GM18526 (cell line): ENCODE measurements around the gene OR56A4.

ENCODE experiments used
- POLR2A ChIP-seq: IDR thresholded peaks from 3 replicates; pipeline ENCODE4 v1.6.1; 2011; ENCODE audit not compliant: insufficient read length; ENCODE audit errors: extremely low read depth

Gene OR56A4

DNA sequence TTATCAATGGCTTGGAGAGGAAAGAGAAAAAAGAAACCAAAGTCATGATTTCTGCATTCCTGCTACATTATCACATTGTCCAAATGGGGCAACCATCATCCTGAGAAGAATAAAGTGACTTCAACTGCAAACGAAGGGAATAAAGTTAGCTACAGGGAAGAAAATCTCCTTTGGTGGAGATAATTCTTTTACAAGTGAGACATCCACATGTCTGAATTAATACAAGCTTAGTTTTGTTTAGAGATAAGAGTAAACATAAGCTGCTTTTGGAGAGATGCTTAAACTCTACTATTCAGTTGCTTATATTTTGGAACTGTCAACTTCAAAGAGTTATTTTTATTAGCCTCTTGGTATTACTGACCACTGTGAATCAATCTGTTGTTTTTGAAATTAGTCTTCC, 19.9 kb downstream of the OR56A4 start, which contains the start of gene OR52L1:
OR52L1 (minus strand) TSS at position 101 of the 400 bp plus-strand sequence; CDS start at position 46, 55 bp downstream.
- TF ChIP-seq POLR2A = no peak

DNA sequence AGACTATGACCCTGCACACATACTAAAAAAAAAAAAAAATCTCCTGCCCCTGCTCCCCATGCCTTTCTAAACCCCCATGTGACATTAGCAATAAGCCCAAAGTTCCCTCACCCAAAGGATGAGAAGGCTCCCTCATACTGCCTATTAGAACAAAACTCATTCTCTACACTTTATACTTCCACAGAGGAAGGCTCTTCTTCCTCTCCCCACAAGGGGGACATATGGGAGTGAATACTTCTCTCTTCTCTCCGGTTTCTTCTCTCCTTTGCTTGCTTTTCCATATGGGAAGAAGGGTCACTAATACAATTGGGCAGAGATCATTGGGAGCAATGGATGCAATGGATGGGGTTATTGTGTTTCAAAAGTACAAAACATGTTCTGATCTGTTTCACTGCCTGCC, 23.3 kb downstream of the OR56A4 start:
- TF ChIP-seq POLR2A = no peak

DNA sequence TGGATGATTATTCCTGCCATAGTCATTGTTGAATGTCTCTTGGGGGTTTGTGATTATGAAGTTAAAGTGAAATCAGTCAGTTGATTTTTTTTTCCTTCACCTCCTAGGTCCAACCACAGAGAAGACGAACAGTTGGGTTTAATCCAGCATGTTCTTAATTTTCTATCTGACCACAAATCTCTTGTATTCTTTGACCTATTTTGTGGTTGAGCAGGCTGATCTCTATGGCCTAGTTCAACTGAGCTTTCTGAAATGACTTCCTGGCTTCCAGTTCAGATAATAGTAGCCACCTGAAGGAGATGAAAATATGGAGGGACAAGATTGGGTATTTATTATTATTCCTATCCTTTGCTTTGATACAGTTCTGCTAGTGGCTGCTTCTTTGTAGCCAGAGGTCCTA, 33.2 kb downstream of the OR56A4 start:
- no peak for TF ChIP-seq POLR2A

DNA sequence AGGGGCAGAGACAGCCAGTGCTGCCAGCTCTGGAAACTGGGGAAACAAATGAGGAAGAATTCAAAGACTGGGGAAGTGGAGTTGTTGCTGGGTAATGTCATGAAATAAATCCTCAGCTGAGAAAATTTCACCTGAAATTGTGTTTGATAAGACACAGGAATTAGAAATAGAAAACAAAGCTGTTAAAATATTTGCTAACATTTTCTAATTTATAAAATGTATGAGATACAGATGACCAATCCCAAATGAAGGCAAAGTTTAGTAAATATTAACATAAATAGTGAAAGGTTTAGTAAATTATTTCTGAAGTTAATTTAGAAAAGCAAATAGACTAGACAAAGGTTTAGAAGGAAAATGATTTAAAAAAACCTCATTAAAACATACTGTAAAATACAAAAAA, 38.4 kb downstream of the OR56A4 start, which contains the start of gene OR56A5:
OR56A5 (minus strand) TSS at position 101 of the 400 bp plus-strand sequence; CDS start at position 101, 0 bp downstream.
- TF ChIP-seq POLR2A = no peak

DNA sequence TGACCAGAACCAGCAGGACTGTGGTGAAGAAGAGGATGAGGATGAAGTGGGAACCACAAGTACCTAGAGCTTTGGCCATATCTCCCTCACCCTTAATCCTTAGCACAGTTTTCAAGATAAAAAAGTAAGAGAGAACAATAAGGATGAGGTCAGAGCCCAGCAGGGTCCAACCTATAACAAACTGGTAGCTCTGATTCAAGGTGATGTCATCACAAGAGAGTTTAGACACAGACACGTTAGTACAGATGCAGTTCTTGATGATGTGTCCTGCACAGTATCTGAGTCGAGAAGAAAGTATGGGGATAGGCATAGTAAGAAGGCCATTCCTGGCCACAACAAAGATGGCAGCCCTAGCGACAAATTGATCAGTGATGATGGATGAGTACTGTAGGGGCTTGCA, 39.0 kb downstream of the OR56A4 start:
- TF ChIP-seq POLR2A = no peak

DNA sequence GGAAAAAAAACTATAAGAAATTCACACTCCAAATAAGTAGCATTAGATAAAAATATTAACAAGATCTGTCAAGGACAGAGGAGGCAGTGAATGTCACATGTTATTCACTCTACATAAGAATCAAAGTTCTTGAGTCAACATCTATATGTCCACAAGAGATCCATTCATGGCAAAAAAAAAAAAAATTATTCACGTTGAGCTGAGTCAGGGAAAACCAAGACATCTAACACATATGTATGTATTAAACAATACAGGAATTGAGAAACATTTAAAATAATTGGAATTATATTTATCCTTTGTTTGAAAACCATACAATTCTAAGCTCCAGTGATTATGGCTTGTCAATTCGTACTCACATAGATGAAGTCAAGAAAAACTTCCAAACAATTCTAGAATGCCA, 39.8 kb downstream of the OR56A4 start:
- no peak for TF ChIP-seq POLR2A

DNA sequence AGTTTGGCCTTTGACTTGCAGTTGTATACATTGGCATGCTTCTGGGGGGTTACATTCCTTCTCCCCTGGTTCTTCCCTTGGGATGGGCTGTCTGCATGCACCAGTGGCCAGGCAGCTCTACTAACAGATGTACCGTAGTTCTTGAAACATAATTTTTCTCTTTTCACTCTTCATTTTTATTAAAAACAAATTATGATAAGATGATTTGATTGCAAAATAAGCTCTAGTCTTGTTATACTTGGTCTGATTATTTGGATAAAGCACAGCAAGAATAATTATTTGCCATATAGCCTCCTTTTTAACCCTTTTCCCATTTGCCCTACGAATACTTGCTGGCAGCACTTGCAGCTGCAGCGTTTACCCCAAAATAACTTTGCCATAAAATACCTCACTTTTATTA, 51.2 kb downstream of the OR56A4 start:
- no peak for TF ChIP-seq POLR2A
